ENCODE results near the gene EFHD2.

GRCh38 chr1:15370268-15370667 is 39.4 kb upstream of the EFHD2 start:
- TF ChIP-seq CTCF (IDR thresholded peaks at IDR 0.05; ENCODE audit: low read depth, low read length) = no peak
- TF ChIP-seq POLR2A (IDR thresholded peaks at IDR 0.05; ENCODE audit: extremely low read depth, insufficient read length) = no peak
- TF ChIP-seq, protein P1, sequence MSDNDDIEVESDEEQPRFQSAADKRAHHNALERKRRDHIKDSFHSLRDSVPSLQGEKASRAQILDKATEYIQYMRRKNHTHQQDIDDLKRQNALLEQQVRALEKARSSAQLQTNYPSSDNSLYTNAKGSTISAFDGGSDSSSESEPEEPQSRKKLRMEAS (IDR thresholded peaks at IDR 0.05; ENCODE audit: low read depth, low read length) = no peak
